Hepatocyte (in vitro differentiated cells): ENCODE measurements around the gene FSIP1. TPM values are rescaled to one million over a fixed set of nuclear protein-coding genes. Genes with fewer than 3 reads are reported as not detected.

Source experiments
- DNase-seq: peaks from one replicate; pipeline ENCODE4 v3.0.0-alpha.2; 2016; ENCODE audit warnings: low spot score
- H2AFZ ChIP-seq: fragments of 200-600 bp; sonication (generic); 2 replicates; pipeline ENCODE4 v1.6.0; 2016; ENCODE audit warnings: antibody characterized with exemption, mild to moderate bottlenecking
- H3K27ac ChIP-seq: fragments of 200-600 bp; sonication (generic); 2 replicates; pipeline ENCODE4 v1.5.1; 2016; ENCODE audit warnings: mild to moderate bottlenecking
- H3K27me3 ChIP-seq: fragments of 200-600 bp; sonication (generic); 2 replicates; pipeline ENCODE4 v1.6.1; 2016
- H3K36me3 ChIP-seq: fragments of 200-600 bp; sonication (generic); replicated peaks from 2 replicates; pipeline ENCODE4 v1.5.1; 2016; ENCODE audit warnings: low read depth; ENCODE audit not compliant: insufficient read depth
- H3K4me1 ChIP-seq: fragments of 200-600 bp; sonication (generic); 2 replicates; pipeline ENCODE4 v1.5.1; 2016; ENCODE audit warnings: mild to moderate bottlenecking, moderate library complexity; ENCODE audit not compliant: insufficient read depth
- H3K4me2 ChIP-seq: fragments of 200-600 bp; sonication (generic); 2 replicates; pipeline ENCODE4 v1.6.0; 2016
- H3K4me3 ChIP-seq: fragments of 200-600 bp; sonication (generic); 2 replicates; pipeline ENCODE4 v1.5.1; 2016; ENCODE audit warnings: mild to moderate bottlenecking
- H3K79me2 ChIP-seq: fragments of 200-600 bp; sonication (generic); 2 replicates; pipeline ENCODE4 v1.6.0; 2017; ENCODE audit warnings: mild to moderate bottlenecking
- H3K9me2 ChIP-seq: fragments of 200-600 bp; sonication (generic); replicated peaks from 2 replicates; pipeline ENCODE4 v1.6.0; 2017; ENCODE audit warnings: mild to moderate bottlenecking; ENCODE audit not compliant: insufficient read depth
- H3K9me3 ChIP-seq: fragments of 200-600 bp; sonication (generic); 2 replicates; pipeline ENCODE4 v1.5.1; 2016; ENCODE audit warnings: low read depth, mild to moderate bottlenecking
- H4K20me1 ChIP-seq: fragments of 200-600 bp; sonication (generic); 2 replicates; pipeline ENCODE4 v1.6.0; 2016; ENCODE audit warnings: mild to moderate bottlenecking; ENCODE audit not compliant: insufficient read depth, poor library complexity, severe bottlenecking
- EZH2 ChIP-seq: fragments of 200-600 bp; sonication (generic); IDR thresholded peaks from 2 replicates; pipeline ENCODE4 v1.6.1; 2016; ENCODE audit warnings: antibody characterized with exemption, mild to moderate bottlenecking, borderline replicate concordance
- EZH2phosphoT487 ChIP-seq: fragments of 200-600 bp; sonication (generic); IDR thresholded peaks from one replicate; pipeline ENCODE4 v1.6.1; 2018; ENCODE audit warnings: antibody characterized with exemption, mild to moderate bottlenecking, low read depth, moderate library complexity; ENCODE audit not compliant: unreplicated experiment, severe bottlenecking
- WGBS: methylation state at CpG from one replicate; pipeline ENCODE4 v1.1.6; 2016; ENCODE audit warnings: low lambda C conversion rate; ENCODE audit errors: missing lambda C conversion rate; 5-methylcytosine and 5-hydroxymethylcytosine counted together
- polyA plus RNA-seq: library from polyadenylated mRNA; unstranded; fragments of >200 nt; fragmentation: Nextera tagmentation; extraction: Ambion mirVana; gene quantifications from 2 replicates; pipeline ENCODE4 v1.2.1, GENCODE V29; 2016
- total RNA-seq: library from RNA; depleted of rRNA; stranded (reverse); fragments of >200 nt; gene quantifications from 2 replicates; pipeline ENCODE4 v1.2.3, GENCODE V29; 2014
- TF ChIP-seq, protein P1 (sequence below): fragments of 200-600 bp; sonication (generic); IDR thresholded peaks from 2 replicates; pipeline ENCODE4 v1.5.1; 2016; ENCODE audit warnings: antibody characterized with exemption, mild to moderate bottlenecking; ENCODE audit not compliant: poor library complexity

The FSIP1 gene
- total and polyA plus RNA-seq, 2 experiments from 2014 or later = 0.60 to 0.79 TPM

DNA sequence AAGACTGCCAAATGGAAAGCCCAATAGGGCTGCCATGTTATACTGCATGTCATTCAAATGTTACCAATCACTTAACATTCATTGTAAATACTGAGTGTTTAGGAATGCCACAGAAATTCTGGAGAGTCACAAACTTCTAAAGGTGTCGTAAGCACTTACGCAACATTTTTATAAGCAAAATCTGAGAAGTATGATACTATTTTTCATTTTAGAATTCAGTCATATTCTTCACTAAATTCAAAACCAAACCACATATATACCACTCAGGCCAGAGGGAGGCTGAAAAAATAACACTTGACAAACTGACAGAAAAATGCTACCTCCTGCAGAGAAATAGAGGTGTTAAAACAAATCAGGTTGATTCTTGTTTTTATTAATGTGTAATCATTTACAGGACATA lies 112.0 kb downstream of the FSIP1 start:
- Histone ChIP-seq H3K4me3 (no peak overlapping the region), H3K4me2 (no peak overlapping the region), H3K4me1 (peaks cover 7% of the 10 kb centered on the region), H3K36me3 (no peaks in the 10 kb centered on the region), H3K9me3 (no peaks in the 10 kb centered on the region), H3K79me2 (no peaks in the 10 kb centered on the region), H3K27ac (no peak overlapping the region), H4K20me1 (no peaks in the 10 kb centered on the region), H3K27me3 (no peaks in the 10 kb centered on the region), H3K9me2 (no peaks in the 10 kb centered on the region), H2AFZ (no peak overlapping the region)
- 97% methylated on average over 2 of the region's 2 CpGs for WGBS
- no peak for TF ChIP-seq EZH2phosphoT487
- no peak for TF ChIP-seq EZH2
- TF ChIP-seq, protein P1, sequence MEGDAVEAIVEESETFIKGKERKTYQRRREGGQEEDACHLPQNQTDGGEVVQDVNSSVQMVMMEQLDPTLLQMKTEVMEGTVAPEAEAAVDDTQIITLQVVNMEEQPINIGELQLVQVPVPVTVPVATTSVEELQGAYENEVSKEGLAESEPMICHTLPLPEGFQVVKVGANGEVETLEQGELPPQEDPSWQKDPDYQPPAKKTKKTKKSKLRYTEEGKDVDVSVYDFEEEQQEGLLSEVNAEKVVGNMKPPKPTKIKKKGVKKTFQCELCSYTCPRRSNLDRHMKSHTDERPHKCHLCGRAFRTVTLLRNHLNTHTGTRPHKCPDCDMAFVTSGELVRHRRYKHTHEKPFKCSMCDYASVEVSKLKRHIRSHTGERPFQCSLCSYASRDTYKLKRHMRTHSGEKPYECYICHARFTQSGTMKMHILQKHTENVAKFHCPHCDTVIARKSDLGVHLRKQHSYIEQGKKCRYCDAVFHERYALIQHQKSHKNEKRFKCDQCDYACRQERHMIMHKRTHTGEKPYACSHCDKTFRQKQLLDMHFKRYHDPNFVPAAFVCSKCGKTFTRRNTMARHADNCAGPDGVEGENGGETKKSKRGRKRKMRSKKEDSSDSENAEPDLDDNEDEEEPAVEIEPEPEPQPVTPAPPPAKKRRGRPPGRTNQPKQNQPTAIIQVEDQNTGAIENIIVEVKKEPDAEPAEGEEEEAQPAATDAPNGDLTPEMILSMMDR = no peak
- no peak for DNase-seq

DNA sequence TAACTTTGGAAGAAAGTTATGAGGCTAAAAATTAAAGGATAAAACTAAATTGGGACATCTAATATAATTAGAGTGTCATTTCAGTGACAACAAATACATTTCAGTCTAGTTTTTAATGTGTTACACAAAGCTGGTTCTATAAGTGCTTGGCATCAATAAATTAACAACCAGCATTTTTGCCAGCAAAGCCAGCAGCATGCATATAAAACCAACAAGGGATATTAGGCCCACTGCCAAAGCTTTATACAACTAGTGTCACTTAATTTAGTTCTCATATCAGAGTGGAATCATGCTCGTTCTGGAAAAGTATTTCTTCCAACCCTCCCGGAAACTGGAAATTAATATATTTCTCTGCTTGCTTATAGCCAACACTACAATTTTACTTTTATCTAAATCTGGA lies 113.0 kb downstream of the FSIP1 start:
- WGBS = 90% methylated on average over 2 of the region's 2 CpGs
- Histone ChIP-seq H3K79me2 (no peaks in the 10 kb centered on the region), H4K20me1 (no peaks in the 10 kb centered on the region), H3K9me3 (no peaks in the 10 kb centered on the region), H3K9me2 (no peaks in the 10 kb centered on the region), H3K36me3 (no peaks in the 10 kb centered on the region), H2AFZ (no peak overlapping the region), H3K27me3 (no peaks in the 10 kb centered on the region), H3K4me2 (no peak overlapping the region), H3K27ac (no peak overlapping the region), H3K4me3 (no peak overlapping the region), H3K4me1 (peaks cover 7% of the 10 kb centered on the region)
- DNase-seq = no peak
- TF ChIP-seq EZH2 (no peak), EZH2phosphoT487 (no peak)
- TF ChIP-seq, protein P1 = no peak

DNA sequence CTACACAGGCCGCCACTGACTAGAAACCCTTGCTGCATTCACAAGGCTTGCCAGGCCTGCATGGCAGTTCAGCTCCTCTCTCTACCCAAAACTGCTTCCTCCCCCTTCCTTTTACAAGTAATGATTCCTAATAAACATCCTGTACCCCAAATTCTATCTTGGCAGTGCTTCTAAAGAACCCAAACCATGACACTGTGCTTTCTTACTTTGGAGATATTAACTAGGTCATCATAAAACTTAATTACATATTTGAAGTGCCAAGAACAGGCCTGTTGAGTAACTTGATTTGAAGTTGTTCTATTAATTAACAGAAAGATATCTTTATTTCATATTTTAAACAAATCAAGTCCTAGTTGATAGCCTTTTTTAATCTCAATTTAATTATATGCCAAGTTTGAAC lies 113.4 kb downstream of the FSIP1 start:
- WGBS = 56% methylated on average over 1 of the region's 1 CpG
- Histone ChIP-seq H3K36me3 (no peaks in the 10 kb centered on the region), H2AFZ (no peak overlapping the region)

More for the DNA sequence above, 113.4 kb downstream of the FSIP1 start:
- Histone ChIP-seq H3K79me2 (no peaks in the 10 kb centered on the region), H3K9me2 (no peaks in the 10 kb centered on the region), H3K4me1 (peaks cover 7% of the 10 kb centered on the region), H3K27me3 (no peaks in the 10 kb centered on the region), H3K27ac (no peak overlapping the region), H4K20me1 (no peaks in the 10 kb centered on the region), H3K9me3 (no peaks in the 10 kb centered on the region), H3K4me3 (no peak overlapping the region), H3K4me2 (no peak overlapping the region)
- DNase-seq = no peak
- TF ChIP-seq, protein P1 = no peak
- no peak for TF ChIP-seq EZH2
- no peak for TF ChIP-seq EZH2phosphoT487
